IMR-90 (cell line): ENCODE measurements around the gene NDUFAF5. TPM values are rescaled to one million over a fixed set of nuclear protein-coding genes. Genes with fewer than 3 reads are reported as not detected.
A peak's percentile ranks its signal among the peaks of the same experiment; 100 is the strongest.

Experiments used
- ATAC-seq: fragments of 200-7000 bp; cut with Tn5 transposase; 2 replicates; pipeline ENCODE4 v1.9.1; 2020; ENCODE audit warnings: low read depth, mild to moderate bottlenecking, moderate library complexity
- BruUV-seq: library from RNA; stranded (reverse); fragments of 400-500 nt; replicated peaks from 2 replicates; lab custom pipeline; 2021; lab: Mats Ljungman, UMichigan
- CTCF ChIA-PET: fragments of 300-600 bp; formaldehyde crosslinking; extraction: SDS; loops from one replicate; lab custom pipeline; 2021; ENCODE audit warnings: antibody characterized with exemption; lab: Yijun Ruan, JAX
- POLR2A ChIA-PET: fragments of 300-600 bp; sonication (Branson Sonifier 250); formaldehyde crosslinking; loops from one replicate; lab custom pipeline; 2022; ENCODE audit warnings: antibody characterized with exemption; ENCODE audit not compliant: unreplicated experiment; lab: Charles Lee
- DNase-seq: peaks from one replicate; pipeline ENCODE4 v3.0.0; 2013
- H2AFZ ChIP-seq: replicated peaks from 2 replicates; pipeline ENCODE3; 2013; ENCODE audit warnings: low read length, mild to moderate bottlenecking; ENCODE audit not compliant: poor library complexity
- H2AK5ac ChIP-seq: 2 replicates; pipeline ENCODE4 v1.6.1; 2013; ENCODE audit warnings: low read depth, low read length, inconsistent platforms
- H2AK9ac ChIP-seq: replicated peaks from 2 replicates; pipeline ENCODE3; 2013; ENCODE audit warnings: mild to moderate bottlenecking, low read depth, low read length, moderate library complexity; ENCODE audit not compliant: poor library complexity
- H2BK120ac ChIP-seq: 2 replicates; pipeline ENCODE4 v1.6.1; 2013; ENCODE audit warnings: low read depth, low read length, inconsistent platforms
- H2BK15ac ChIP-seq: 3 replicates; pipeline ENCODE4 v1.6.1; 2013; ENCODE audit warnings: low read depth, low read length, inconsistent platforms
- H2BK20ac ChIP-seq: 2 replicates; pipeline ENCODE4 v1.6.1; 2013; ENCODE audit warnings: low read depth, mild to moderate bottlenecking, inconsistent platforms, low read length, moderate library complexity
- H2BK5ac ChIP-seq: 2 replicates; pipeline ENCODE4 v1.6.1; 2013; ENCODE audit warnings: mild to moderate bottlenecking, low read depth, low read length, inconsistent platforms; ENCODE audit not compliant: poor library complexity, severe bottlenecking
- H3K14ac ChIP-seq: replicated peaks from 2 replicates; pipeline ENCODE4 v1.6.1; 2013; ENCODE audit warnings: low read depth, low read length, inconsistent platforms
- H3K18ac ChIP-seq: 2 replicates; pipeline ENCODE4 v1.6.1; 2013; ENCODE audit warnings: low read depth, low read length, control low read depth
- H3K23ac ChIP-seq: 2 replicates; pipeline ENCODE4 v1.6.1; 2013; ENCODE audit warnings: low read depth, low read length, inconsistent platforms
- H3K27ac ChIP-seq: 2 replicates; pipeline ENCODE4 v1.5.1; 2013; ENCODE audit warnings: mild to moderate bottlenecking, control low read depth, low read length; ENCODE audit not compliant: insufficient read depth
- H3K27me3 ChIP-seq: 2 replicates; pipeline ENCODE4 v1.6.1; 2013; ENCODE audit warnings: low read length; ENCODE audit not compliant: control insufficient read depth, insufficient read depth
- H3K36me3 ChIP-seq: 2 replicates; pipeline ENCODE4 v1.6.1; 2013; ENCODE audit warnings: low read length, mixed read lengths; ENCODE audit not compliant: control insufficient read depth, insufficient read depth
- H3K4ac ChIP-seq: 2 replicates; pipeline ENCODE4 v1.6.1; 2013; ENCODE audit warnings: low read depth, low read length, inconsistent platforms
- H3K4me1 ChIP-seq: 2 replicates; pipeline ENCODE4 v1.6.1; 2013; ENCODE audit warnings: low read length, mixed read lengths; ENCODE audit not compliant: control insufficient read depth, insufficient read depth
- H3K4me2 ChIP-seq: 2 replicates; pipeline ENCODE4 v1.6.1; 2013; ENCODE audit warnings: low read depth, mild to moderate bottlenecking, control low read depth, low read length, moderate library complexity
- H3K4me3 ChIP-seq: 2 replicates; pipeline ENCODE4 v1.5.1; 2013; ENCODE audit warnings: low read depth, mild to moderate bottlenecking, control low read depth, low read length, moderate library complexity; ENCODE audit not compliant: insufficient read depth
- H3K56ac ChIP-seq: 2 replicates; pipeline ENCODE4 v1.6.1; 2013; ENCODE audit warnings: low read length, inconsistent platforms; ENCODE audit not compliant: insufficient read depth; ENCODE audit errors: extremely low read depth
- H3K79me1 ChIP-seq, 2 experiments: 2 replicates each; pipeline ENCODE4 v1.6.1; 2013; ENCODE audit warnings: low read length in 2 of 2, inconsistent platforms in 1 of 2, low read depth in 1 of 2
- H3K9ac ChIP-seq: 2 replicates; pipeline ENCODE4 v1.6.1; 2013; ENCODE audit warnings: low read depth, low read length, control low read depth
- H3K9me1 ChIP-seq: 2 replicates; pipeline ENCODE4 v1.6.1; 2013; ENCODE audit warnings: low read length, inconsistent platforms; ENCODE audit not compliant: insufficient read depth
- H3K9me3 ChIP-seq: 2 replicates; pipeline ENCODE4 v1.6.1; 2013; ENCODE audit warnings: low read length; ENCODE audit not compliant: control insufficient read depth, insufficient read depth
- H4K20me1 ChIP-seq: 2 replicates; pipeline ENCODE4 v1.6.1; 2013; ENCODE audit warnings: low read length, inconsistent platforms; ENCODE audit not compliant: insufficient read depth
- H4K5ac ChIP-seq: 2 replicates; pipeline ENCODE4 v1.6.1; 2013; ENCODE audit warnings: mild to moderate bottlenecking, low read depth, low read length, control low read depth
- H4K8ac ChIP-seq, 2 experiments: 2 replicates each; pipeline ENCODE4 v1.6.1; 2013; ENCODE audit warnings: low read depth in 2 of 2, low read length in 2 of 2, control low read depth in 1 of 2, inconsistent platforms in 1 of 2
- H4K91ac ChIP-seq: 2 replicates; pipeline ENCODE4 v1.6.1; 2013; ENCODE audit warnings: low read depth, low read length, inconsistent platforms; ENCODE audit not compliant: insufficient read depth
- CEBPB ChIP-seq: IDR thresholded peaks from 2 replicates; pipeline ENCODE4 v1.6.1; 2012; ENCODE audit warnings: low read depth, low read length, improper control_type of control experiment
- NFE2L2 ChIP-seq: fragments of 150-350 bp; IDR thresholded peaks from 2 replicates; pipeline ENCODE4 v1.6.1; 2016; ENCODE audit warnings: low read depth, mild to moderate bottlenecking, low read length
- RAD21 ChIP-seq: IDR thresholded peaks from 2 replicates; pipeline ENCODE4 v1.6.1; 2012; ENCODE audit warnings: low read length, improper control_type of control experiment
- WGBS, 2 experiments: methylation state at CpG; one replicate each; pipeline versions ENCODE4 v1.1.5 to v1.1.7; 2013; ENCODE audit warnings: missing lambda C conversion rate in 2 of 2; ENCODE audit not compliant: insufficient read length in 1 of 2; ENCODE audit errors: extremely low coverage in 2 of 2; 5-methylcytosine and 5-hydroxymethylcytosine counted together
- dilution Hi-C: fragments of 300-500 bp; cut with HindIII; formaldehyde crosslinking; loops from one replicate; pipeline ENCODE4 v1.14.3; 2018; ENCODE audit warnings: low sequenced_read_pairs; ENCODE audit not compliant: unreplicated experiment
- in situ Hi-C: fragments of 300-500 bp; cut with MboI; formaldehyde crosslinking; loops from 3 replicates; pipeline ENCODE4 v1.14.3; 2019; ENCODE audit warnings: low sequenced_read_pairs, inconsistent platforms, mixed read lengths
- intact Hi-C: fragments of 100-400 bp; cut with micrococcal nuclease; formaldehyde crosslinking; loops from 2 replicates; pipeline ENCODE4 v1.10.0; 2022
- polyA plus RNA-seq, 3 experiments: library from polyadenylated mRNA; depleted of rRNA; stranded (reverse); fragments of >200 nt; gene quantifications; 2 replicates each; pipeline ENCODE4 v1.2.3, GENCODE V29; 2012; ENCODE audit warnings: low replicate concordance in 1 of 3
- total RNA-seq: library from RNA; depleted of rRNA; stranded (reverse); fragments of >200 nt; gene quantifications from 2 replicates; pipeline ENCODE4 v1.2.3, GENCODE V29; 2012

NDUFAF5 gene
- total and polyA plus RNA-seq, 2 of the 4 experiments (the other 2 are of a cell fraction), result 6.8 to 12.3 TPM

DNA sequence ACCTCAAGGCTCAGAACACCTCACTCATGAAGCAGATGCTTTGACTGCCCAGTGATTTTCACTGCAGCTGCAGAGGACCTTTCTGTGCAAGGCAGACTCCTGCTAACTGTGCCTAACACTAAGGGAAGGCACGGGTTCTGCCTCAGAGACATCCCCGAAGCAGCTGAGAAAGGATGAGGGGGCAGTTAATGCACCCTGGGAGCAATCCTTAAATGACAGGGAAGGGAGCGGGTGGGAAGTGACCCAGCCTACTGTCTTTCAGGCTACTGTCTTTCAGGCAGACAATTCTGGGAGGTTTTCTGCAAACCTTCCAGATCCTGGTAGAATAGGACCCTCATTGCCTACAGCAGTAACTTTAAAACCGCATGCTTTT lies 55.3 kb downstream of the NDUFAF5 start:
- Histone ChIP-seq H2BK120ac (no peak overlapping the region), H3K18ac (no peak overlapping the region), H2BK5ac (no peak overlapping the region), H3K27ac (no peak overlapping the region), H3K4me1 (no peaks in the 10 kb centered on the region), H2AFZ (no peak overlapping the region), H2BK20ac (no peak overlapping the region), H3K79me1 (no peaks in the 10 kb centered on the region), H3K4me3 (no peak overlapping the region), H3K23ac (no peak overlapping the region), H4K20me1 (no peaks in the 10 kb centered on the region), H4K91ac (no peak overlapping the region), H3K9ac (no peak overlapping the region), H4K5ac (no peak overlapping the region), H3K14ac (no peak overlapping the region), H4K8ac (no peak overlapping the region), H3K27me3 (no peaks in the 10 kb centered on the region; the same call in 1 of the 2 replicates), H2AK9ac (peak overlapping the region; percentile 42), H3K36me3 (no peaks in the 10 kb centered on the region), H3K4me2 (no peak overlapping the region), H3K9me1 (no peaks in the 10 kb centered on the region), H3K56ac (no peak overlapping the region), H3K9me3 (no peaks in the 10 kb centered on the region), H2AK5ac (no peak overlapping the region), H2BK15ac (no peak overlapping the region), H3K4ac (no peak overlapping the region)
- no peak for TF ChIP-seq RAD21
- no peak for TF ChIP-seq CEBPB
- TF ChIP-seq NFE2L2, result no peak
- dilution Hi-C loops (no loop called here), in situ Hi-C loops (no loop called here), intact Hi-C loops (no loop called here)
- no TSS peak for BruUV-seq
- ATAC-seq, result no peak
- WGBS, 2 experiments, result 75% methylated on average over 1 of the region's 4 CpGs; no CpG with 5 or more reads in 1 of the 2 experiments
- no peak for DNase-seq
- ChIA-PET CTCF (no interaction called here), POLR2A (no interaction called here)
